GM19468 (cell line): Measurements from ENCODE around the gene SSBP3.
"Not testable (repeated sequence)": the region's sequence is repeated elsewhere in the genome, so short reads cannot be mapped to it uniquely, and the experiment has no call there.

ENCODE experiments used
- ATAC-seq: cut with Tn5 transposase; IDR thresholded peaks from one replicate; pipeline ENCODE4 v1.9.1; 2021; ENCODE audit warnings: mild to moderate bottlenecking, moderate library complexity, moderate number of reproducible peaks; ENCODE audit not compliant: unreplicated experiment; ENCODE audit errors: extremely low read depth

Gene SSBP3

DNA sequence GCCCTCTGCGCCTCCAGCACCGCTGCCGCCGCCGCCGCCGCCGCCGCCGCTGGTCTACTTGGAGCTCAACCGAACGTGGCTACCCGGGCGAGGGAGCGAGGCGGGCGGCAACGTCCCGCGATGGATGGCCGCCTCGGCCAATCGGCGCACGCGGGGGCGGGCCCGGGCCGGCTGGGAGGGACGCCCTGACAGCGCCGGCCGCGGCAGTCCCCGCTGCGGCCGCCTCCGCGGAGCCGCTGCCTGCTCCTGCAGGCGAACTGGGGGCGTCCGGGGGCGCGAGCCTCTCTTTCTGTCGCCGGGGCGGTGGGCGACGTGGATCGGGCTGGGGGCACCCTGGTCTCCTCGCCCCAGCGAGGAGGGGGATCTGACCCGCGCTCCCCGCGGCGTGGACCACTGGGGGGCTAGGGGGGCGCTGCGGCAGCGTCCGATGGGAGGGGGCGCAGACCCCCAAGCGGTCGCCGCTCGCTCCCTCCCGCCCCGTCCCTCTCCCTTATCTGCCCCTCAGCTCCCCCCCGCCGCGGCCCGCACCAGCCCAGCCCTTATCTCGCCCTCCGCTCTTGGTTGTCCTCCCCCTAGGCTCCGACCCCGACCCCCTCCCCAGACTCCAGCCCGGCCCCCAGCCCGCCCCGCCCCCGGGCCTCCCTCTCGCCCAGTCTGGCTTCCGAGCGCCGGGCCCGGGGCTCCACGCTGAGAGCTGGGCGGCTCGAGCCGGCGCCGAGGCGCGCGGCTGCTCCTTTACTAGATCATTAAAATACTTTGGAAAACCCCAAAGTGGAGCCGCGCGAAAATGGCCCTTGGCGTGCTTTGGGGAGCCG, at the start of gene SSBP3:
Gene SSBP3, minus strand, starts transcription at position 56 of the 815 bp plus-strand sequence.
- peak; percentile 81 for ATAC-seq

DNA sequence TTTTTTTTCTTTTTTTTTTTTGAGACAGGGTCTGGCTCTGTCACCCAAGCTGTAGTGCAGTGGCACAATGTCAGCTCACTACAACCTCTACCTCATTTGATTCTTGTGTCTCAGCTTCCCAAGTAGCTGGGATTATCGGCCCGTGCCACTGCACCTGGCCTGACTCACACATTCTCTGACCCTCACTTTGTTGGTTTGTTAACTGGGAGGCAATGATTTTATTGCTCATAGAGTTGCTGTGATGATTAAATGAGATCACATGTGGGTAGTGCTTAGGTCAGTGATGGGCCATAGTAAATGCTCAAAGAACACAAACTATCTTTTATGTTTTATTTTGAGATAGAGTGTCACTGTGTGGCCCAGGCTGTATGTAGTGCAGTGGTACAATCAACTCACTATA, 47.3 kb upstream of the SSBP3 start:
- no peak for ATAC-seq

DNA sequence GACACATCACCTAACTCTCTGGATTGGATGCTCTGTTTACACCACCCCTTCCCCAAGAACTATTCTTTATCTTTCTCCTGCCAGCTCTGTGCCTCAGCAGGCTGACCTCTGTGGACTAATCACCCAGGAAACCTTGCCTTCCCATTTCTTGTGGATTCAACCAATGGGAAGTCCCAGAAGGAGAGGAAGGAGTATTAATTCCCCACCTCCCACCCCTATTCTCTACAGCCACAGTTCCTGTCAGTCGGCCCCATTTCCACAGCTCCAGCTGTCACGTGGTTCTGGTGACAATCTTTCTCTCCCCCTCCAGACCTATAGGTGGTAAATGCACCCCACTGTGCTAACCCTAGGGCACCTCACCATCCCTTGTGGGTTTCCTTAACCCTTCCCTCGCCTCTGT, 46.8 kb upstream of the SSBP3 start:
- ATAC-seq = no peak

GRCh38 chr1:54449431-54449830, 43.2 kb upstream of the SSBP3 start:
- not testable (repeated sequence) for ATAC-seq

- ATAC-seq = not testable (repeated sequence)
Measured at GRCh38 chr1:54448801-54449200, 42.6 kb upstream of the SSBP3 start.

DNA sequence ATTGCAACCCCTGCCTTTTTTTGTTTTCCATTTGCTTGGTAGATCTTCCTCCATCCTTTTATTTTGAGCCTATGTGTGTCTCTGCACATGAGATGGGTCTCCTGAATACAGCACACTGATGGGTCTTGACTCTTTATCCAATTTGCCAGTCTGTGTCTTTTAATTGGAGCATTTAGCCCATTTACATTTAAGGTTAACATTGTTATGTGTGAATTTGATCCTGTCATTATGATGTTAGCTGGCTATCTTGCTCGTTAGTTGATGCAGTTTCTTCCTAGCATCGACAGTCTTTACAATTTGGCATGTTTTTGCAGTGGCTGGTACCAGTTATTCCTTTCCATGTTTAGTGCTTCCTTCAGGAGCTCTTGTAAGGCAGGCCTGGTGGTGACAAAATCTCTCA, 40.9 kb upstream of the SSBP3 start:
- not testable (repeated sequence) for ATAC-seq

DNA sequence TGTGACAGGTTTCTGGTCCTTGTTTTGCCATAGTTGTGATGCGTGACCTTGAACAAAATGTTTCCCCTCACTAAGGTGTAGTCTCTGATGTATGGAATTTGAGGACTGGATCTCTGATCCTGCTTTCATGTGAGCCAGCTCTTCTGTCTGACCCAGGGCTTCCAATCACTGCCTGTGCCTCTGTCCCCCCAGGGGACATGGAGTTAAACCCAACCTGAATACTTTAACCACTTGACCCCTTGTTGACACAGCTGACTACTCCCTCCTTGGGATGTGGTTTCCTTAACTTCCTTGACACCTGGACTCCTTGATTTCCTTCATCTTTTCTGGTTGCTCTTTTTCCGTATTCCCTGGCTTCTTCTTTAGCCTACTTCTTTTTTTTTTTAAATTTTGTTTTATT, 36.0 kb upstream of the SSBP3 start:
- ATAC-seq = no peak

GRCh38 chr1:54439550-54440223, 33.5 kb upstream of the SSBP3 start:
- no peak for ATAC-seq

- ATAC-seq = no peak
Measured at GRCh38 chr1:54437783-54438182, 31.6 kb upstream of the SSBP3 start.

DNA sequence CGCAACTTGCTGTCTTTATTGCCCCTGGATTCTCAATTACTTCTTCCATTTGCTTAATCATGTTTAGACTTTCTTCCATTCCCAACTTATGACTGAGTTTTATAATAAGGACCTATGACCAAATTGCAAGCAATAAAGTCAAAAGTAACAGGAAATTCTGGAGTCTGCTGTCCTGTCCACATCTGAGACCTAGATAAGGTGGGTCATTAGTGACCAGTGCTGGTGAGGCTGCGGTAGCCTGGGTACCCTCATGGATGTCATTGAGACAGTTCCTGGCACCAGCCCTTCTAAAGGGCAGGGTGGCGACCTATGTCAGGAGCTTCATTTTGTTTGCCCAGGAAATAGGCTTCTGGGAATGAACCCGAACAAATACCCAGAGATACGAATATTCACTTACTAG, 30.6 kb upstream of the SSBP3 start:
- no peak for ATAC-seq

GRCh38 chr1:54429838-54430237, 23.6 kb upstream of the SSBP3 start:
- no peak for ATAC-seq

- ATAC-seq = no peak
Measured at GRCh38 chr1:54428837-54429518, 22.8 kb upstream of the SSBP3 start.

GRCh38 chr1:54425152-54425584, 19.0 kb upstream of the SSBP3 start:
- ATAC-seq = no peak

- ATAC-seq = no peak
Measured at GRCh38 chr1:54424398-54424797, 18.2 kb upstream of the SSBP3 start.

- no peak for ATAC-seq
Measured at GRCh38 chr1:54421101-54421504, 14.9 kb upstream of the SSBP3 start.

DNA sequence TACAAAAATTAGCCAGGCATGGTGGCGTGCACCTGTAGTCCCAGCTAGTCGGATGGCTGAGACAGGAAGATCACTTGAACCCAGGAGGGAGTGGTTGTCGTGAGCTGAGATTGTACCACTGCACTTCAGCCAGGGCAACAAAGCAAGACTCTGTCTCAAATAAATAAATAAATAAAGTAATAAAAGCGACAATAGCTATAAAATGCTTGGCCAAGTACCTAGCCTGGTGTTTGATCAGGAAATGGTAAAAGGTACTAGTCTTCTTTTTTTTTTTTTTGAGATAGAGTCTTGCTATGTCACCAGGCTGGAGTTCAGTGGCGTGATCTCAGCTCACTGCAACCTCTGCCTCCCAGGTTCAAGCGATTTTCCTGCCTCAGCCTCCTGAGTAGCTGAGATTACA, 12.4 kb upstream of the SSBP3 start:
- ATAC-seq = not testable (repeated sequence)

DNA sequence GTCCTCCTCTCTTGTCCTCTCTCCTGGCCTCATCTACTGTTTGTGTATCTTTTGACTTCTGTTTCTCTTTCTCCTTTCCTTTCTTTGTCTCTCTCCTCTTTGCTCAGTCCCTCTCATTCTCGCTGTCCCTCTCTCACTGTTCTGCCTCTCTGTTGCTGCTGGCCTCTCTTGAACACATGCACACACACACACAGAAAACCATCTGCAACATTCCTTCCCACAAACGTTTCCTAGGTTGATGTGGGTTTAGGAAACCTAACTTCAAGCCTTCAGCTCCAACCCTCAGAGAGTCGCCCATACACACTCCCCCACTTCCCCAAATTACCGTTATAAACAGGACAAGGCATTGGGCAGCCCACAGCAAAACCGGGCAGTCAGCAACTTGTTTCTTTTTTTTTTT, 10.9 kb upstream of the SSBP3 start:
- ATAC-seq = no peak

GRCh38 chr1:54416435-54416834, 10.2 kb upstream of the SSBP3 start:
- ATAC-seq = no peak

DNA sequence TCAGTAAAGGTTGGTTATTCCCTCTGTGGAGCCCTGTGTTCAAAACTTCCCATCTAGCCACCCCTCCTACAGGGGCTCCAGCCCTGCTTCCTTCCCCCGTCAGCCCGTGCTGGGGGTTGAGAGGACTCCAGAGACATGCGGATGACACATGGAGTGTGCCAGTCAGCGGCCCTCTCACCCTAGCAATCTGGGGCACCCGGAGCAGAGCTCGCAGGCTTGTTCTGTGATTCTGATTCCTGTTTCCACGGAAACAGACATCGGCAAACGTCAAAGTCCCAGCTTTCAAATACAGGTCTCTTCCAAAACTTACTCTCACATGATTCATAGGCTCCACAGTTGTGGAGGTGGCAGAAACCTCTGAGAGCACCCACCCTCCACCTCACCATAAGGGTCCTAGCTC, 9.8 kb upstream of the SSBP3 start:
- ATAC-seq = no peak

DNA sequence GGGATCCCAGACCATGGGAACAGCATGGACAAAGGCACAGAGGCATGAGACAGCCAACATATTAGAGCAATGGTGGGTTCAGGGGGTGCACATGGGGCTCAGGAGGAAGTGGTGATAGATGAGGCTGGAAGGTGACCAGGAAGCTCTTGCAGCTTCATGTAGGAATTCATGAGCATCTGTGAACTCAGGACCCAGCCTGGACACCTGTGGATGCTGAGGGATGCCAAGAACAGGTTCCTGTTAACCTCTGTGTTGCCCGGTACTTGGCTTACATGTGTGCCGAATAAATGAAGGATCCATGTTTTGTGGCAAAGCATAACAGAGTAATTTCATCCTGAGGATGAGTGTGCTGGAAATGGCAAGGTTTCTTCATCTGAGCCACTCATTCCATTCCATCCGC, 9.3 kb upstream of the SSBP3 start:
- ATAC-seq = no peak

GRCh38 chr1:54413732-54414131, 7.5 kb upstream of the SSBP3 start:
- no peak for ATAC-seq
